Measurements from ENCODE around the gene AP3S2.

The AP3S2 gene

DNA sequence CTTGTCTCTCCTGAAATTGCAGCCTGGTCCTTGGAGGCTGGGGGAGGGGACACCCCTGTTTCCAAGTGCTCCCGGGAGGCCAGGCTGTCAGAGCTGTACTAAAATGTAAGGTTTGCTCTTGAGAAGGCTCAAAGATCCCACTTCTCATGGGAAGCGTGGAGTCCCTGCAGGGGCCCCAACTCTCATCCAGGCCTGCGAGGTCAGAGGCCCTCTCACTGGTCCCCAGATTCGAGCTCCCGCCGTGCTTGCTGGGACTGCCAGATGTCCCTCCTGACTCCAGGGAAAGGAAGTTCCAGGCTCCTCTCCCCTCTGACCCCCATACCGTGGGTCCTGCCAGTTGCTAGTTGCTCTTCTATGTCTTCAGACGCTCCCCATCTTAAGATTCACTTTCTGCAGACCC is 64.6 kb downstream of the AP3S2 start:
- Histone ChIP-seq H3K4me3 (ENCODE audit: low read length) (no peak overlapping the region), H3K9me3 (replicated peaks; ENCODE audit: low read length) (no peaks in the 10 kb centered on the region), H3K4me2 (ENCODE audit: low read length) (peak overlapping the region; percentile 47), H3K9ac (ENCODE audit: low read depth, low read length) (no peak overlapping the region), H3K27me3 (ENCODE audit: control insufficient read depth, insufficient read depth, low read length) (no peaks in the 10 kb centered on the region), H3K36me3 (ENCODE audit: insufficient read depth, low read length) (peaks cover 21% of the 10 kb centered on the region), H3K4me1 (ENCODE audit: control insufficient read depth, insufficient read depth, low read length) (peaks cover 54% of the 10 kb centered on the region)

DNA sequence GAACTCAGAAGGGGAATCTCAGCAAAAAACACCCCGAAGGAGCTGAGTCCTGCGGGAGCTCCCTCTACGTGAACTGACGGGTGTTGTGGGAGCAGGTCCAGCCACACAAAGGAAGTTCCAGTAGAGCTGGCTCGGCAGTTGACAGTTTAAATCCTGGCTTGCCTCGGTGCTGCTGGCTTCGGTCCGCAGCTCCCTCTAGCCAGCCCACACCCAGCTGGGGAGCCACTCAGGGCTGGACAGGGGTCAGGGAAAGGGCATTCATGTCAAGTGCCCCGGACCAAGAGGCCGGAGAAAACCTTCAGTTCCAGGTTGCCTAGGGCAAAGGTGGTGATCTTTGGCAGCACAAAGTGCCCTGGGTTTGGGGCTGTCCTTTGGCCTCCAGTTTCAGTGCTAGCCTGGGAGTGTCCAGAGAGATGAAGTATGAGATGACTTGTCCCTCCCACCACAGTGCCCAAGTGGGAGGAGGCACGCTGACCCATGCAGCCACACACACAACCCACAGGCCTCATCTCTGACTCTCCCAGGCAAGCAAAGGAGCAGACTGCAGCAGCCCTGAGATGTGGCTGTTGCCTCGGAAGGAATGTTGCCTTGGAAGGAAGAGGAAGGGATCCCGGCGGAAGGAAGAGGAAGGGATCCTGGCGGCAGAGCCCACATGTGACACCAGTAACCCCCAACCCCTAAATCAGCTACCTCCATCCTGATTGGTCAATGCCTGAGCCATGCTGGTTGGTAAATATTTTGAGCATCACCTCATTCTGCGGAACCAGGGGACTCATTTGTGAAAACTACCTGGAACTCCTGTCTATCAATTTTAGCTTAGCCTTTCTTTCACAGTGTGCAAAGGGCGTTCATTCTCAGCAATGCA is 65.3 kb downstream of the AP3S2 start:
- peak overlapping the region; percentile 47 for H3K4me2 ChIP-seq (ENCODE audit: low read length)
- no peaks in the 10 kb centered on the region for H3K27me3 ChIP-seq (ENCODE audit: control insufficient read depth, insufficient read depth, low read length)
- no peak overlapping the region for H3K4me3 ChIP-seq (ENCODE audit: low read length)
- H3K36me3 ChIP-seq (ENCODE audit: insufficient read depth, low read length) = peaks cover 15% of the 10 kb centered on the region
- peaks cover 60% of the 10 kb centered on the region for H3K4me1 ChIP-seq (ENCODE audit: control insufficient read depth, insufficient read depth, low read length)
- H3K9me3 ChIP-seq (replicated peaks; ENCODE audit: low read length) = no peaks in the 10 kb centered on the region
- peak overlapping the region; percentile 31 for H3K9ac ChIP-seq (ENCODE audit: low read depth, low read length)

- H3K4me2 ChIP-seq (ENCODE audit: low read length) = peak overlapping the region; percentile 33
- H3K27me3 ChIP-seq (ENCODE audit: control insufficient read depth, insufficient read depth, low read length) = no peaks in the 10 kb centered on the region
- peaks cover 67% of the 10 kb centered on the region for H3K4me1 ChIP-seq (ENCODE audit: control insufficient read depth, insufficient read depth, low read length)
- no peaks in the 10 kb centered on the region for H3K9me3 ChIP-seq (replicated peaks; ENCODE audit: low read length)
- peaks cover 8% of the 10 kb centered on the region for H3K36me3 ChIP-seq (ENCODE audit: insufficient read depth, low read length)
- H3K4me3 ChIP-seq (ENCODE audit: low read length) = no peak overlapping the region
- H3K9ac ChIP-seq (ENCODE audit: low read depth, low read length) = peak overlapping the region; percentile 31
Measured at GRCh38 chr15:89827829-89828228, 66.0 kb downstream of the AP3S2 start.

GRCh38 chr15:89826671-89827655 is 66.8 kb downstream of the AP3S2 start:
- Histone ChIP-seq H3K4me3 (ENCODE audit: low read length) (no peak overlapping the region), H3K27me3 (ENCODE audit: control insufficient read depth, insufficient read depth, low read length) (no peaks in the 10 kb centered on the region), H3K4me2 (ENCODE audit: low read length) (no peak overlapping the region), H3K9ac (ENCODE audit: low read depth, low read length) (no peak overlapping the region), H3K9me3 (replicated peaks; ENCODE audit: low read length) (no peaks in the 10 kb centered on the region), H3K4me1 (ENCODE audit: control insufficient read depth, insufficient read depth, low read length) (peaks cover 76% of the 10 kb centered on the region), H3K36me3 (ENCODE audit: insufficient read depth, low read length) (peaks cover 7% of the 10 kb centered on the region)

- Histone ChIP-seq H3K4me3 (ENCODE audit: low read length) (no peak overlapping the region), H3K4me1 (ENCODE audit: control insufficient read depth, insufficient read depth, low read length) (peaks cover 81% of the 10 kb centered on the region), H3K9ac (ENCODE audit: low read depth, low read length) (no peak overlapping the region)
Measured at GRCh38 chr15:89825271-89825940, 68.4 kb downstream of the AP3S2 start.

GRCh38 chr15:89824607-89824867 is 69.3 kb downstream of the AP3S2 start:
- no peak overlapping the region for H3K4me3 ChIP-seq (ENCODE audit: low read length)
- peaks cover 76% of the 10 kb centered on the region for H3K4me1 ChIP-seq (ENCODE audit: control insufficient read depth, insufficient read depth, low read length)
- no peak overlapping the region for H3K9ac ChIP-seq (ENCODE audit: low read depth, low read length)
- no peaks in the 10 kb centered on the region for H3K27me3 ChIP-seq (ENCODE audit: control insufficient read depth, insufficient read depth, low read length)
- no peaks in the 10 kb centered on the region for H3K9me3 ChIP-seq (replicated peaks; ENCODE audit: low read length)
- no peaks in the 10 kb centered on the region for H3K36me3 ChIP-seq (ENCODE audit: insufficient read depth, low read length)
- no peak overlapping the region for H3K4me2 ChIP-seq (ENCODE audit: low read length)

More at GRCh38 chr15:89825271-89825940, 68.4 kb downstream of the AP3S2 start:
- Histone ChIP-seq H3K9me3 (replicated peaks; ENCODE audit: low read length) (no peaks in the 10 kb centered on the region), H3K4me2 (ENCODE audit: low read length) (no peak overlapping the region), H3K36me3 (ENCODE audit: insufficient read depth, low read length) (no peaks in the 10 kb centered on the region), H3K27me3 (ENCODE audit: control insufficient read depth, insufficient read depth, low read length) (no peaks in the 10 kb centered on the region)

- no peak overlapping the region for H3K9ac ChIP-seq (ENCODE audit: low read depth, low read length)
- no peaks in the 10 kb centered on the region for H3K36me3 ChIP-seq (ENCODE audit: insufficient read depth, low read length)
- H3K27me3 ChIP-seq (ENCODE audit: control insufficient read depth, insufficient read depth, low read length) = no peaks in the 10 kb centered on the region
- H3K4me1 ChIP-seq (ENCODE audit: control insufficient read depth, insufficient read depth, low read length) = peaks cover 71% of the 10 kb centered on the region
- no peak overlapping the region for H3K4me3 ChIP-seq (ENCODE audit: low read length)
- no peaks in the 10 kb centered on the region for H3K9me3 ChIP-seq (replicated peaks; ENCODE audit: low read length)
- H3K4me2 ChIP-seq (ENCODE audit: low read length) = peak overlapping the region; percentile 50
Measured at GRCh38 chr15:89823836-89824606, 69.8 kb downstream of the AP3S2 start.

DNA sequence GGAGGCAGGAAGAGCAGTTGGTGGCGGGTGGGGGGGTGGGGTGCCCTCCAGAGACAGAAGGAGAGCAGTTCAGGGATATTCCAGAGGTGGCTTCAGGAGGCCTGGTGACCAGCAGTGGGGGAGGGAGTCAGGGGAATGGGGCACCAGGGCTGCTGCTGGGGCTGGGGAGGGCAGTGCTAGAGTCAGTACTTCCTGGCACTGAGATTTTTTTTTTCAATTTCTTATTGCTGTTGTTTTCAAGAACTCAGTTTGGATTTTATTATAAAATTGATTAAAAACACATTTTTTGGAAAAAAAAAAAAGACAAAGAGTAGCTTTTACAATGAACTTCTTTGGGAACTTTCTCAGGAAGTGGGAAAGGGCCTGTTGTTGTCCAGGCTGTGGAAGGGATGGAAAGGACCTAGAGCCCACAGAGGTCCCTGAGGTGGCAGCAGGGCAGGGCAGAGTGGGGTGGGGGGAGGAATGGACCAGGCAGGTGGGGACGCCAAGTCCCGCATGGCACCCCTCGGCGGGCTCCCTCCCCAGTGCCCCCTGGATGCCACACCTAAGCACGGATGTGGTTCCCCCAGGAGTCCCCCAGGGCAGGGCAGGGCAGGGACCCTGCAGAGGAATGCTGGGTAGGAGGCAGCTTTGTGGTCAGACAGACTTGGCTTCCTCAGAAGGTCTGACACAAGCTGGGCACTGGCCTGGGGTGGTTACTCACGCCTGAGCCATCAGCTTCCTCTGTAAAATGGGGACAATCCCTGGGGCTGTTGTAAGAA is 70.7 kb downstream of the AP3S2 start:
- H3K36me3 ChIP-seq (ENCODE audit: insufficient read depth, low read length) = no peaks in the 10 kb centered on the region
- H3K9ac ChIP-seq (ENCODE audit: low read depth, low read length) = peak overlapping the region; percentile 53
- no peaks in the 10 kb centered on the region for H3K27me3 ChIP-seq (ENCODE audit: control insufficient read depth, insufficient read depth, low read length)
- H3K4me1 ChIP-seq (ENCODE audit: control insufficient read depth, insufficient read depth, low read length) = peaks cover 64% of the 10 kb centered on the region
- H3K4me3 ChIP-seq (ENCODE audit: low read length) = peak overlapping the region; percentile 7
- peak overlapping the region; percentile 50 for H3K4me2 ChIP-seq (ENCODE audit: low read length)
- no peaks in the 10 kb centered on the region for H3K9me3 ChIP-seq (replicated peaks; ENCODE audit: low read length)

- peak overlapping the region; percentile 77 for H3K4me2 ChIP-seq (ENCODE audit: low read length)
- no peaks in the 10 kb centered on the region for H3K27me3 ChIP-seq (ENCODE audit: control insufficient read depth, insufficient read depth, low read length)
- no peaks in the 10 kb centered on the region for H3K9me3 ChIP-seq (replicated peaks; ENCODE audit: low read length)
- no peaks in the 10 kb centered on the region for H3K36me3 ChIP-seq (ENCODE audit: insufficient read depth, low read length)
- peaks cover 62% of the 10 kb centered on the region for H3K4me1 ChIP-seq (ENCODE audit: control insufficient read depth, insufficient read depth, low read length)
- H3K4me3 ChIP-seq (ENCODE audit: low read length) = no peak overlapping the region
- no peak overlapping the region for H3K9ac ChIP-seq (ENCODE audit: low read depth, low read length)
Measured at GRCh38 chr15:89822611-89822950, 71.2 kb downstream of the AP3S2 start.

GRCh38 chr15:89822026-89822425 is 71.8 kb downstream of the AP3S2 start:
- peaks cover 62% of the 10 kb centered on the region for H3K4me1 ChIP-seq (ENCODE audit: control insufficient read depth, insufficient read depth, low read length)
- peak overlapping the region; percentile 77 for H3K4me2 ChIP-seq (ENCODE audit: low read length)
- H3K36me3 ChIP-seq (ENCODE audit: insufficient read depth, low read length) = no peaks in the 10 kb centered on the region
- no peaks in the 10 kb centered on the region for H3K27me3 ChIP-seq (ENCODE audit: control insufficient read depth, insufficient read depth, low read length)
- H3K9ac ChIP-seq (ENCODE audit: low read depth, low read length) = peak overlapping the region; percentile 12
- H3K4me3 ChIP-seq (ENCODE audit: low read length) = no peak overlapping the region
- H3K9me3 ChIP-seq (replicated peaks; ENCODE audit: low read length) = no peaks in the 10 kb centered on the region
